PC-3 (cell line): ENCODE results near the gene DPCD.
"Not testable (repeated sequence)": the region's sequence is repeated elsewhere in the genome, so short reads cannot be mapped to it uniquely, and the experiment has no call there.

ENCODE experiments used
- EZH2 ChIP-seq: fragments of 300-600 bp; sonication (generic); IDR thresholded peaks from one replicate; pipeline ENCODE4 v1.6.1; 2017; ENCODE audit warnings: antibody characterized with exemption, mild to moderate bottlenecking, low read length; ENCODE audit not compliant: unreplicated experiment
- EZH2phosphoT487 ChIP-seq: fragments of 300-600 bp; sonication (generic); IDR thresholded peaks from 2 replicates; pipeline ENCODE4 v1.6.1; 2018; ENCODE audit warnings: mild to moderate bottlenecking, antibody characterized with exemption, low read length, borderline replicate concordance
- TF ChIP-seq, protein P1 (sequence below): fragments of 300-600 bp; sonication (generic); conservative IDR thresholded peaks from 2 replicates; pipeline ENCODE4 v1.5.1; 2017; ENCODE audit warnings: antibody characterized with exemption, low read depth, mild to moderate bottlenecking, low read length

DNA sequence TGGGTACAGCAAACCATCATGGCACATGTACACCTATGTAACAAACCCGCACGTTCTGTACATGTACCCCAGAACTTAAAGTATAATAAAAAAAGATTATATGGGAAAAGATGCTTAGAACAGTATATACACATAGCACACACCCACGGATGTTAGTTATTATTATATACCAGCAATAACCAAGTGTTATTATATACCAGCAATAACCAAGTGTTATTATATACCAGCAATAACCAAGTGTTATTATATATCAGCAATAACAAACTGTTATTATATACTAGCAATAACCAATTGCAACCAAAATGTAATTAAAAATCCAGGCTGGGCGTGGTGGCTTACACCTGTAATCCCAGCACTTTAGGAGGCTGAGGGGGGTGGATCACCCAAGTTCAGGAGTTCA is 45.4 kb downstream of the DPCD start:
- TF ChIP-seq, protein P1, sequence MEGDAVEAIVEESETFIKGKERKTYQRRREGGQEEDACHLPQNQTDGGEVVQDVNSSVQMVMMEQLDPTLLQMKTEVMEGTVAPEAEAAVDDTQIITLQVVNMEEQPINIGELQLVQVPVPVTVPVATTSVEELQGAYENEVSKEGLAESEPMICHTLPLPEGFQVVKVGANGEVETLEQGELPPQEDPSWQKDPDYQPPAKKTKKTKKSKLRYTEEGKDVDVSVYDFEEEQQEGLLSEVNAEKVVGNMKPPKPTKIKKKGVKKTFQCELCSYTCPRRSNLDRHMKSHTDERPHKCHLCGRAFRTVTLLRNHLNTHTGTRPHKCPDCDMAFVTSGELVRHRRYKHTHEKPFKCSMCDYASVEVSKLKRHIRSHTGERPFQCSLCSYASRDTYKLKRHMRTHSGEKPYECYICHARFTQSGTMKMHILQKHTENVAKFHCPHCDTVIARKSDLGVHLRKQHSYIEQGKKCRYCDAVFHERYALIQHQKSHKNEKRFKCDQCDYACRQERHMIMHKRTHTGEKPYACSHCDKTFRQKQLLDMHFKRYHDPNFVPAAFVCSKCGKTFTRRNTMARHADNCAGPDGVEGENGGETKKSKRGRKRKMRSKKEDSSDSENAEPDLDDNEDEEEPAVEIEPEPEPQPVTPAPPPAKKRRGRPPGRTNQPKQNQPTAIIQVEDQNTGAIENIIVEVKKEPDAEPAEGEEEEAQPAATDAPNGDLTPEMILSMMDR, result not testable (repeated sequence)
- TF ChIP-seq EZH2, EZH2phosphoT487: not testable (repeated sequence)
